OCI-LY1 (cell line): Measurements from ENCODE around the gene GPR18.
"Not testable (repeated sequence)": the region's sequence is repeated elsewhere in the genome, so short reads cannot be mapped to it uniquely, and the experiment has no call there.

ENCODE experiments used
- H2AFZ ChIP-seq: fragments of 200-600 bp; sonication (generic), shearing (Covaris generic); 2 replicates; pipeline ENCODE4 v1.6.0; 2014; ENCODE audit warnings: antibody characterized with exemption, mild to moderate bottlenecking, low read length
- H3F3A ChIP-seq: fragments of 200-600 bp; sonication (generic), shearing (Covaris generic); 2 replicates; pipeline ENCODE4 v1.6.0; 2014; ENCODE audit warnings: mild to moderate bottlenecking, antibody characterized with exemption, low read length, moderate library complexity; ENCODE audit not compliant: insufficient read depth
- H3K27ac ChIP-seq: fragments of 200-600 bp; sonication (generic); 2 replicates; pipeline ENCODE4 v1.5.1; 2014; ENCODE audit warnings: low read length, mixed run types, mild to moderate bottlenecking, low read depth; ENCODE audit not compliant: poor library complexity, severe bottlenecking
- H3K27me3 ChIP-seq: fragments of 200-600 bp; sonication (generic); 2 replicates; pipeline ENCODE4 v1.6.0; 2014; ENCODE audit warnings: antibody characterized with exemption, mild to moderate bottlenecking, low read length, moderate library complexity; ENCODE audit not compliant: insufficient read depth
- H3K36me3 ChIP-seq: fragments of 200-600 bp; sonication (generic); 2 replicates; pipeline ENCODE4 v1.6.1; 2014; ENCODE audit warnings: mild to moderate bottlenecking, antibody characterized with exemption, low read length, moderate library complexity, mixed read lengths; ENCODE audit not compliant: insufficient read depth
- H3K4me1 ChIP-seq: fragments of 200-600 bp; sonication (generic); 2 replicates; pipeline ENCODE4 v1.5.1; 2014; ENCODE audit warnings: mild to moderate bottlenecking, low read length, moderate library complexity; ENCODE audit not compliant: insufficient read depth, severe bottlenecking
- H3K4me2 ChIP-seq: fragments of 200-600 bp; sonication (generic), shearing (Covaris generic); 2 replicates; pipeline ENCODE4 v1.6.1; 2014; ENCODE audit warnings: low read length
- H3K4me3 ChIP-seq: fragments of 200-600 bp; sonication (generic); 2 replicates; pipeline ENCODE4 v1.5.1; 2014; ENCODE audit warnings: low read length, low read depth, mild to moderate bottlenecking, mixed read lengths; ENCODE audit not compliant: poor library complexity, severe bottlenecking
- H3K79me2 ChIP-seq: fragments of 200-600 bp; shearing (Covaris generic); 2 replicates; pipeline ENCODE4 v1.6.1; 2016; ENCODE audit warnings: mixed run types, low read length, mixed read lengths; ENCODE audit not compliant: insufficient read depth
- H3K9ac ChIP-seq: fragments of 200-600 bp; sonication (generic), shearing (Covaris generic); 2 replicates; pipeline ENCODE4 v1.6.1; 2014; ENCODE audit warnings: mild to moderate bottlenecking, low read length, mixed read lengths
- H3K9me2 ChIP-seq: fragments of 200-600 bp; sonication (generic), shearing (Covaris generic); 2 replicates; pipeline ENCODE4 v1.6.1; 2014; ENCODE audit warnings: low read depth, mild to moderate bottlenecking, low read length, mixed read lengths
- H3K9me3 ChIP-seq: fragments of 200-600 bp; shearing (Covaris generic); 2 replicates; pipeline ENCODE4 v1.6.1; 2014; ENCODE audit warnings: low read length, mixed read lengths
- H4K20me1 ChIP-seq: fragments of 200-600 bp; sonication (generic), shearing (Covaris generic); 2 replicates; pipeline ENCODE4 v1.6.0; 2016; ENCODE audit warnings: mild to moderate bottlenecking, low read length; ENCODE audit not compliant: insufficient read depth
- CTCF ChIP-seq: fragments of 200-600 bp; sonication (generic), shearing (Covaris generic); IDR thresholded peaks from 2 replicates; pipeline ENCODE4 v1.5.1; 2017; ENCODE audit warnings: mild to moderate bottlenecking, antibody characterized with exemption, low read length, moderate library complexity, mixed read lengths
- EZH2 ChIP-seq: fragments of 200-600 bp; sonication (generic), shearing (Covaris generic); IDR thresholded peaks from 2 replicates; pipeline ENCODE4 v1.8.0; 2017; ENCODE audit warnings: borderline replicate concordance, mixed run types, mild to moderate bottlenecking, antibody characterized with exemption, low read length, moderate library complexity, mixed read lengths

GPR18 gene

GRCh38 chr13:99211421-99212035 is 46.7 kb downstream of the GPR18 start:
- TF ChIP-seq EZH2 (no peak), CTCF (no peak)
- Histone ChIP-seq H2AFZ (no peak overlapping the region), H3K79me2 (no peaks in the 10 kb centered on the region), H3F3A (no peaks in the 10 kb centered on the region), H4K20me1 (peaks cover 7% of the 10 kb centered on the region), H3K4me2 (no peak overlapping the region), H3K27ac (no peak overlapping the region), H3K9ac (no peak overlapping the region), H3K4me3 (no peak overlapping the region), H3K27me3 (no peaks in the 10 kb centered on the region), H3K9me2 (no peaks in the 10 kb centered on the region), H3K9me3 (no peaks in the 10 kb centered on the region), H3K4me1 (peaks cover 22% of the 10 kb centered on the region), H3K36me3 (peaks cover 21% of the 10 kb centered on the region; the same call in 1 of the 2 replicates)

DNA sequence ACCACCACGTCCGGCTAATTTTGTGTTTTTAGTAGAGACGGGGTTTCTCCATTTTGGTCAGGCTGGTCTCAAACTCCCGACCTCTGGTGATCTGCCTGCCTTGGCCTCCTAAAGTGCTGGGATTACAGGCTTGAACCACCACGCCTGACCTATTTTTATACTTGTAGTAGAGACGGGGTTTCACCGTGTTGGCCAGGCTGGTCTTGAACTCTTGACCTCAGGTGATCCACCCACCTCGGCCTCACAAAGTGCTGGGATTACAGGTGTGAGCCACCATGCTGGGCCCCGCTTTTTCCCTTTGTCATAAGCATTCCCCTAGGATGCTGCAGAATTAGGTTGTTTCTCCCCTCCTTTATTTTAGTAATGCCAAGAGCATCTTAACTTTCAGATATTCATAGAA is 47.6 kb downstream of the GPR18 start:
- H4K20me1 ChIP-seq, H3K4me3 ChIP-seq, H3K27me3 ChIP-seq, H3K9ac ChIP-seq, H3F3A ChIP-seq, H3K4me2 ChIP-seq, H3K9me3 ChIP-seq, H3K27ac ChIP-seq, H3K9me2 ChIP-seq, H3K79me2 ChIP-seq, H2AFZ ChIP-seq: not testable (repeated sequence)
- peaks cover 27% of the 10 kb centered on the region for H3K36me3 ChIP-seq
- peaks cover 14% of the 10 kb centered on the region for H3K4me1 ChIP-seq

DNA sequence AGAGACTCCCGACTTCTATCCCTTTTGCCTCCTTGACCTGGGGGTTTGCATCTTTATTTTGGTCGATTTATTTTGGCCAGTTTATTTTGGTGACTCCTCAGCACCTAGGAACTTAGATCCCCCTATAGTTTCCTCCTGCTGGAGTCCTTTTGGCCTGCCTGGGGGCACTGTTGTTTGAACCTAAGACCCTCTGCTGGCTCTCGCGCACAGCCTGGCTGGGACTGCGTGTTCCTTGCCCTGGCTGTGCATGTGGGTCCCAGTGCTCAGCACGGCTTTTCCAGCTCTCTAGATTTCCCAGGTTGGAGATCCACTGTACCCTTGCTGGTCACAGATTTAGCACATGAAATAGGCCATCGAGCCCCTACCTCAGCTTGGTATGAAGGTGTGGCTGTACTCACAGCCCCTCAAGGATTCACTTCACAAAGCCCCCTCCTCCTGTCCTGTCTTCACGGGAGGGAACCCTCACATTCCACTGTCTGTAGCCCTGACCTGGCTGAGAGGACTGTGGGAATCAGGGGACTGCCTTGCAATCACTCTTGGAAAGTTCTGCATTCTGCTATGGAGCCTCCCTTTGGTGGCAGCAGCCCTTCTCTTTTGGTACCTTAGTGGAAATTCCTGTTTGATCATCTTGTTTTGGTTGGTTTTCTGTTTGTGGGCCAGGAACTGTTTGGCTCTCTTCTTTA is 49.2 kb downstream of the GPR18 start:
- Histone ChIP-seq H3K4me2 (no peak overlapping the region), H3K9me3 (no peaks in the 10 kb centered on the region), H3K27ac (no peak overlapping the region), H3K4me3 (no peak overlapping the region), H3K79me2 (no peaks in the 10 kb centered on the region), H3K9me2 (no peaks in the 10 kb centered on the region), H2AFZ (no peak overlapping the region), H3K27me3 (peaks cover 9% of the 10 kb centered on the region), H3F3A (no peaks in the 10 kb centered on the region), H4K20me1 (peaks cover 8% of the 10 kb centered on the region), H3K9ac (no peak overlapping the region), H3K36me3 (peaks cover 25% of the 10 kb centered on the region), H3K4me1 (peaks cover 15% of the 10 kb centered on the region)
- TF ChIP-seq EZH2 (no peak), CTCF (no peak)

GRCh38 chr13:99208185-99208584 is 50.0 kb downstream of the GPR18 start:
- Histone ChIP-seq H3K4me2 (no peak overlapping the region), H3K27ac (no peak overlapping the region), H3K9me3 (no peaks in the 10 kb centered on the region), H3K27me3 (peaks cover 13% of the 10 kb centered on the region), H3K36me3 (peaks cover 25% of the 10 kb centered on the region), H3K9ac (no peak overlapping the region), H3K4me3 (no peak overlapping the region), H3F3A (no peaks in the 10 kb centered on the region), H4K20me1 (peaks cover 10% of the 10 kb centered on the region), H3K4me1 (peaks cover 23% of the 10 kb centered on the region), H2AFZ (no peak overlapping the region), H3K79me2 (no peaks in the 10 kb centered on the region), H3K9me2 (no peaks in the 10 kb centered on the region)
- TF ChIP-seq CTCF (no peak), EZH2 (no peak)
